Activated CD4-positive, alpha-beta T cell treated with anti-CD3 and anti-CD28 coated beads, Interleukin-2, Interleukin-6, amounts not matched to agents 100 ng/mL and 50 ng/mL, durations not matched to agents 16 hours and 8 hours (primary cell): ENCODE data around the gene VILL.
"Not testable (repeated sequence)": the region's sequence is repeated elsewhere in the genome, so short reads cannot be mapped to it uniquely, and the experiment has no call there.

ENCODE experiments used
- DNase-seq: peaks from one replicate; pipeline ENCODE4 v3.0.0-alpha.2; 2020

Gene VILL

GRCh38 chr3:38039899-38040261 lies 49.3 kb downstream of the VILL start:
- DNase-seq: peak; percentile 48

- DNase-seq: no peak
Measured at GRCh38 chr3:38040401-38040800, 49.8 kb downstream of the VILL start.

GRCh38 chr3:38043486-38043885 lies 52.9 kb downstream of the VILL start:
- no peak for DNase-seq

- DNase-seq: no peak
Measured at GRCh38 chr3:38046027-38046426, 55.4 kb downstream of the VILL start.

GRCh38 chr3:38046821-38047220 lies 56.2 kb downstream of the VILL start:
- no peak for DNase-seq

GRCh38 chr3:38047896-38048295 lies 57.3 kb downstream of the VILL start:
- no peak for DNase-seq

GRCh38 chr3:38049358-38050126 lies 59.0 kb downstream of the VILL start:
- DNase-seq: no peak

- DNase-seq: no peak
Measured at GRCh38 chr3:38051131-38051530, 60.5 kb downstream of the VILL start.

- not testable (repeated sequence) for DNase-seq
Measured at GRCh38 chr3:38053286-38053685, 62.7 kb downstream of the VILL start.

GRCh38 chr3:38053813-38054498 lies 63.4 kb downstream of the VILL start:
- not testable (repeated sequence) for DNase-seq

- peak; percentile 20 for DNase-seq
Measured at GRCh38 chr3:38054499-38055001, 64.0 kb downstream of the VILL start.
